ENCODE data around the gene OR8G1.
A peak's percentile ranks its signal among the peaks of the same experiment; 100 is the strongest.
"Not testable (repeated sequence)": the region's sequence is repeated elsewhere in the genome, so short reads cannot be mapped to it uniquely, and the experiment has no call there.

OR8G1 gene

DNA sequence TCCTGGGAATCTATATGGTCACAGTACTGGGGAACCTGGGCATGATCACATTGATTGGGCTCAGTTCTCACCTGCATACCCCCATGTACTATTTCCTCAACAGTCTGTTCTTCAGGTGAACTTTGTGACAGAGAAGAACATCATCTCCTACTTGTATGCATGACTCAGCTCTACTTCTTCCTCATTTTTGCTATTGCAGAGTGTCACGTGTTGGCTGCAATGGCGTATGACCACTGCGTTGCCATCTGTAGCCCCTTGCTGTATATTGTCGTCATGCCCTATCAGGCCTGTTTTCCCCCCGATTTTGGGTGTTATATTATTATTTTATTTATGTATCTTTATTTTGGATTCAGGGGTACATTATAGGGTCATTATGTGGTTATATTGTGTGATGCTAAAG lies 2.4 kb upstream of the OR8G1 start:
- DNase-seq = peak; percentile 24

- DNase-seq = peak; percentile 28
These were observed 9.0 kb downstream of the OR8G1 start for GRCh38 chr11:124249869-124250268.

DNA sequence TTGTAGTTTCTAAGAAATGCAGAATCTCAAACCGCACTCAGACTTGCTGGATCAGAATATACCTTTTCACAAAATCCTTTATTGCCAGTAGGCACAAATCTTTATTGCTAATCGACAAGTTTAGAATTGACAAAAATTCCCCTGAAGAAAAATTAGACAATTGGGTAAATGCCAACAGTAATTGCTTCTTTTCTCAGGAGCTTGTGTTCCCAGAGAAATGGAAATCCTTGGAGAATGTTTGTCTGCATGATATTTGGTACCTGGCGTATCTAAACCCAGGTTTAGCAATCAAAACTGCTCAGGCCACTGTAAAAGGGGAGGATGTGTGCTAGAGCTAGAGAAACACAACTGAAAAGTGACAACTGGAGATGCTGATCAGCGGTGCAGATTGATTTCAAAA lies 15.2 kb downstream of the OR8G1 start, which contains the start of gene OR8G5:
Gene OR8G5 (plus strand): TSS at position 301 of the 400 bp plus-strand sequence. CDS start 8,556 bp downstream, outside the sequence.
- DNase-seq = no peak

DNA sequence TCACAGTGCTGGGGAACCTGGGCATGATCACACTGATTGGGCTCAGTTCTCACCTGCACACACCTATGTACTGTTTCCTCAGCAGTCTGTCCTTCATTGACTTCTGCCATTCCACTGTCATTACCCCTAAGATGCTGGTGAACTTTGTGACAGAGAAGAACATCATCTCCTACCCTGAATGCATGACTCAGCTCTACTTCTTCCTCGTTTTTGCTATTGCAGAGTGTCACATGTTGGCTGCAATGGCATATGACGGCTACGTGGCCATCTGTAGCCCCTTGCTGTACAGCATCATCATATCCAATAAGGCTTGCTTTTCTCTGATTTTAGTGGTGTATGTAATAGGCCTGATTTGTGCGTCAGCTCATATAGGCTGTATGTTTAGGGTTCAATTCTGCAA lies 24.1 kb downstream of the OR8G1 start:
- DNase-seq = peak; percentile 62

DNA sequence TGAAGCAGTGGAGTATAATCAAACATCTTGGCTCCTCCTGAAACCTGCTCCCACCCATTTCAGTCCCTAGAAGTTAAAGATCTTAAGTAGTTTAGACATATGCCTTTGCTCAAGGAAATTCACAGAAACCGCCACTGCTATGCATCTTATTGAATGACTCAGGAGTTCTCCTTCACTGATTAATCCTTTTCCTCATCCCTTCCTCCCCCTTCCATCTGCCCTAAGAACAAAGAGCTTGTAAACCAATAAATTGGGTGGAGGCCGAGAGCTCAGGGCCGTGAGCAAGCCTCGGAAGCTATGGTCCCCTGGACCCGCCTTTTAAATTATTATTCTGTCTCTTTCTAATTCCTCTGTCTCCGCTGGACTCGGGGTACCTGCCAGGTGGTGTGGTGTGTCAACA lies 30.0 kb downstream of the OR8G1 start:
- DNase-seq = not testable (repeated sequence)

GRCh38 chr11:124274000-124274399 lies 33.1 kb downstream of the OR8G1 start:
- DNase-seq = no peak

GRCh38 chr11:124276081-124276480 lies 35.2 kb downstream of the OR8G1 start:
- DNase-seq = peak; percentile 21

DNA sequence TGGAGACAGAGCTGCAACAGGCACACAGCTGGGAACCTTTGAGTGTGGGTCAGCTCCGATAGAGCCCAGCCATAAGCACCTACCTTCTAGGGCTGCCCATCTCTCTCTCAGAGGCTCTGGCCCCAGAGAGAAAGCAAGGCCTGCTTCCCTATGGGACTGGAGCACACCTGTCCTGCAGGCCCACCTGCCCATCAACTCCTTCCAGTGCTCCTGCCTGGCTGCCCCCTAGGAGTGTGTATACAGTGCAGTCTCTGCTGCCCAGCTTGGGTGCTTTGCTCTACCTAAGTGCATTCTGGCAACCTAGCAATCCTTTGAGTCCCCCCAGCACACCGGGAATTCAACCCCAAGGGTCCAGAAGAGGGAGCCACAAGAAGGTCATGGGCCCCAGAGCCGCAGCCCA lies 36.3 kb downstream of the OR8G1 start:
- no peak for DNase-seq

DNA sequence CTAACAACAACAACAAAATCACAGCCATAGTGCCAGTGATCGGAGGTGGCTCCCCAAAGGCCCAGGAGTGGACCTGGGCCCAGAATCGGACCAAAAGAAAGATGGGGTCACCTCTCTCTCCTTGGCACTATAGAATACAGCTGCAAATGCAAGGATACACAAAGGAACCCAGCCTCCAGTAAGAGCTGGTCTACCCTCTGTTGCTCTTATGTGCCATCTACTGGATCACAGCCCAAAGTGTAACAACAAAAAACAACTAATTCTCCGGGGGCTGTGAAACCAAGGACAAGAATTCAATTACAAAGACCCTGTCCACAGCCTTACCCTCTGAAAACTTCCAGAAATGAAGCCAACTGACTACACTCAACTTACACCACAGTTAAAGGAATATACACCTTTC lies 36.9 kb downstream of the OR8G1 start:
- DNase-seq = peak; percentile 17

DNA sequence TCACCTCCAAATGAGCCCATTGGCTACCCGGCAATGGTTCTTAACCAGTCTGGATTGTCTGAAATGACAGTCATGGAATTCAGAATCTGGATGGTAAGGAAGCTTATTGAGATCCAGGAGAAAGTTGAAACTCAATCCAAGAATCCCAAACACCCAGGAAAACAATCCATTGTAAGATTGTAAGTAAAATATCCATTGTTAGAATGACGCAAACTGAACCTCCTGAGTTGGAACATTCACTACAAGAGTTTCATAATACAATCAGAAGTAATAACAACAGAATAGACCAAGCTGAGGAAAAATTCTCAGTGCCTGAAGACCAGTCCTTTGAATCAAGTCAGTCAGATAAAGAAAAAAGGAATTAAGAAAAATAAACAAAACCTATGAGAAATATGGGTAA lies 37.4 kb downstream of the OR8G1 start:
- no peak for DNase-seq

- DNase-seq = no peak
These were observed 44.9 kb downstream of the OR8G1 start for GRCh38 chr11:124285610-124286344.

DNA sequence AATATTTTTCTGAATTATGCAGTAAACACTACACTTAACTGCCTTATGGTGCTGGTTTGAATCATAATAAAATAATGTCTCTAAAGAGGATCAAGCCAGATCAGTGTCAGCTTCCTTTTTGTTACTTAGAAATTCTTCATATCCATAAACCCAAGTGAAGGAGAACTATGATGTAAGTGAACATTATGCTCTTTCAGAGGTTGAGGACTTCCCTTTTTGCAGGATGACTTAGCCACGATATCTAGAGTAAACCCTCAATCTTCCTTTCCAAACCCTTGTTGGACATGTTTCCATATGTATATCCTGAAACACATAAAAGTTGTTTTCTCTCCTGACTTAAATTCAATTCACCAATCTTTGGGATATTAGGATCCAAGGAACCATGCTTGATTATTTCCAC lies 53.8 kb downstream of the OR8G1 start:
- peak; percentile 59 for DNase-seq

DNA sequence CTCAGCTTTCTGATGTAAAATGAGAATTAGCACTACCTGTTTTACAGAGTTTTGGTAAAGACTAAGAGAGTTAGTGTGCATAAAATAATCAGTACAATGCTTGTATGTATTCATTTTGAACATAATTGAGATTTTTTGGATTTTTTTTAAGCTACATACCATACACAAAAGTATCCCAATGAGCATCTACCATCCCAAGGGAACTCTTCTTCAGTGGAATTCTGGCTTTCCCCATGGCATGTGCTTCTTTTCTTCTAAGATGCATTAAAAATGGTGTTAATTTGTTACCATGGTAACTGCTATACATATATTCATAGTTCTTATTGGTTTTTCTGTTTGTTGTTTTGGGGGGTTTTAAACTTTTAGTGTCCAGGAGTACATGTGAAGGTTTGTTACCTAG lies 55.1 kb downstream of the OR8G1 start:
- DNase-seq = no peak

GRCh38 chr11:124297921-124298320 lies 57.0 kb downstream of the OR8G1 start:
- DNase-seq = no peak

DNA sequence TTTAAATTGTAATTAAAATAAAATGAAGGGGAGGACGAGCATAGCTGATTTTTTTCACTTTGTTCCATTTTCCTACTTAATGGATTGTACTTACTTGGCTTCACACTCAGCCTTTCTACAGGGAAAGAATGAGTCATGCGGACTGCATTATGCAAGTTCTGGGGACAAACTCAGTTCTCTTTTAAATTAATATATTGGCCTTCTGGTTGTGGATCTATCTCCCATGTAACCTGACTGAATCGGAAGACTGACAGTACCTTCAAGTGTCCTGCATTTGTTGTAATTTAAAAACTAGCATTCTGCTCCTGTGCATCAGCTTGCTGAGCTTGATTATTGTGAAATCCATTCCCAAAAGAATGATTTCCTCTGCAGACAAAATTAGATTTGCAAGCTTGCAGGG lies 60.7 kb downstream of the OR8G1 start:
- DNase-seq = no peak

- no peak for DNase-seq
These were observed 61.6 kb downstream of the OR8G1 start for GRCh38 chr11:124302347-124303125.

Data from inflammatory macrophage treated with lipopolysaccharide for 4 hours (primary cell).